OCI-LY7 (cell line): ENCODE measurements around the gene C1QL4. TPM values are rescaled to one million over a fixed set of nuclear protein-coding genes. Genes with fewer than 3 reads are reported as not detected.

ENCODE experiments used
- BruUV-seq: library from RNA; stranded (reverse); fragments of 400-500 nt; replicated peaks from 2 replicates; lab custom pipeline; 2021; lab: Mats Ljungman, UMichigan
- CTCF ChIA-PET: fragments of 300-600 bp; sonication (Branson Sonifier 250); formaldehyde crosslinking; loops from one replicate; lab custom pipeline; 2022; ENCODE audit warnings: antibody characterized with exemption; ENCODE audit not compliant: unreplicated experiment; lab: Charles Lee
- POLR2A ChIA-PET: fragments of 300-600 bp; sonication (Branson Sonifier 250); formaldehyde crosslinking; loops from one replicate; lab custom pipeline; 2022; ENCODE audit warnings: antibody characterized with exemption; lab: Charles Lee
- DNase-seq: peaks from one replicate; pipeline ENCODE4 v3.0.0-alpha.2; 2015; ENCODE audit warnings: low spot score
- H2AFZ ChIP-seq: fragments of 200-600 bp; sonication (generic), shearing (Covaris generic); 2 replicates; pipeline ENCODE4 v1.6.1; 2014; ENCODE audit warnings: mild to moderate bottlenecking, antibody characterized with exemption, low read length, moderate library complexity
- H3K27ac ChIP-seq: fragments of 200-600 bp; sonication (generic); 2 replicates; pipeline ENCODE4 v1.5.1; 2014; ENCODE audit warnings: mixed run types, low read depth, mild to moderate bottlenecking, moderate library complexity, low read length, inconsistent platforms; ENCODE audit not compliant: poor library complexity, severe bottlenecking
- H3K36me3 ChIP-seq: fragments of 200-600 bp; sonication (generic); 2 replicates; pipeline ENCODE4 v1.6.1; 2014; ENCODE audit warnings: mild to moderate bottlenecking, antibody characterized with exemption, low read length, moderate library complexity, mixed read lengths; ENCODE audit not compliant: insufficient read depth
- H3K4me1 ChIP-seq: fragments of 200-600 bp; sonication (generic); 2 replicates; pipeline ENCODE4 v1.5.1; 2014; ENCODE audit warnings: mild to moderate bottlenecking, low read length; ENCODE audit not compliant: insufficient read depth, poor library complexity, severe bottlenecking
- H3K4me2 ChIP-seq: fragments of 200-600 bp; sonication (generic); 2 replicates; pipeline ENCODE4 v1.6.1; 2014; ENCODE audit warnings: mild to moderate bottlenecking, low read length
- H3K4me3 ChIP-seq: fragments of 200-600 bp; sonication (generic); 2 replicates; pipeline ENCODE4 v1.5.1; 2014; ENCODE audit warnings: mild to moderate bottlenecking, low read depth, low read length; ENCODE audit not compliant: poor library complexity, severe bottlenecking
- H3K79me2 ChIP-seq: fragments of 200-600 bp; sonication (generic); 2 replicates; pipeline ENCODE4 v1.6.1; 2016; ENCODE audit warnings: low read depth, mild to moderate bottlenecking, low read length, moderate library complexity, mixed read lengths; ENCODE audit not compliant: insufficient read depth
- H3K9me2 ChIP-seq: fragments of 200-600 bp; sonication (generic); 2 replicates; pipeline ENCODE4 v1.6.1; 2016; ENCODE audit warnings: mild to moderate bottlenecking, low read length, mixed read lengths; ENCODE audit not compliant: insufficient read depth
- H3K9me3 ChIP-seq: fragments of 200-600 bp; sonication (generic); 2 replicates; pipeline ENCODE4 v1.6.1; 2014; ENCODE audit warnings: mild to moderate bottlenecking, mixed run types, low read length, mixed read lengths
- H4K20me1 ChIP-seq: fragments of 200-600 bp; sonication (generic); 2 replicates; pipeline ENCODE4 v1.6.1; 2014; ENCODE audit warnings: mild to moderate bottlenecking, antibody characterized with exemption, low read length, moderate library complexity, mixed read lengths; ENCODE audit not compliant: insufficient read depth
- CTCF ChIP-seq: fragments of 200-600 bp; sonication (generic); conservative IDR thresholded peaks from 2 replicates; pipeline ENCODE4 v1.5.1; 2014; ENCODE audit warnings: mild to moderate bottlenecking, antibody characterized with exemption, low read length, moderate library complexity, mixed read lengths
- EZH2phosphoT487 ChIP-seq: fragments of 200-600 bp; sonication (generic); IDR thresholded peaks from 2 replicates; pipeline ENCODE4 v1.6.1; 2018; ENCODE audit warnings: low read depth, borderline replicate concordance, mild to moderate bottlenecking, mixed run types, antibody characterized with exemption, low read length, moderate library complexity, mixed read lengths
- intact Hi-C: fragments of 100-400 bp; cut with micrococcal nuclease; formaldehyde crosslinking; loops from one replicate; pipeline ENCODE4 v1.10.0; 2022; ENCODE audit not compliant: unreplicated experiment
- total RNA-seq, 2 experiments: library from RNA; depleted of rRNA in 1 of 2; stranded (reverse); fragments of >200 nt in 1 of 2; shearing (Covaris generic) in 1 of 2; gene quantifications; 2 replicates each; pipeline ENCODE4 v1.2.3, GENCODE V29; 2014 to 2022

The C1QL4 gene
- total RNA-seq, 2 experiments from 2014 or later = 0.19 TPM; not detected in 1

DNA sequence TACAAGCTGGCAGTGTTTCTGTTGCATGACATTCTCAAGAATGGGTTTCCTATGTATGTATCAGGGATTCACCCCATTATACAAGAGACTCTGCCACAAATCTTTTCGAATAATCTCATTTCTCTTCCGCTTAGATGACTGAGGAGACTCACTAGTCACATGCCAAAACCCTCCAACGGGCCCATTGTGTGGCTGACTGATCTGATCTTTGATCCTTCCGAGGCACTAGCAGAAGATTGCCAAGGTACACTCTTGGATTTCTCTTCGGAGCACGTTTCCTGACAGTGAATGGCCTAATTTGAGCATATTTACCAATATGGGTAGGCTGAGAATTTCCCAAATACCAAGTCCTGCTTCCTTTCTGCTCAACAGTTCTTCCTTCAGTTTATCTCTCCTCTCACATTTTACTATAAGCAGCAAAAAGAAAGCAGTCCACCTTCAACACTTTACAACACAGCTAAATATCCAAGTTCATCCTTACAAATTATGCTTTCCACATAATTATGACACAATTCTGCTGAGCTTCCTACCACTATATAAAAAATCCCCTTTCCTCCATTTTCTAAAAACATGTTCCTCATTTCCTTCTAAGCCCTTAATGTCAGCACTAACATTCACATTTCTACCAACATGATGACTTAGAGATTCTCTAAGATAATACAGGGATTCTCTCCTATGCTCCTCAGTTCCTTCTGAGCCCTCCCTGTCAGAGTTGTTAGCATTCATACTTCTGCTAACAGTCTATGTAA lies 31.1 kb downstream of the C1QL4 start:
- Histone ChIP-seq H4K20me1 (no peaks in the 10 kb centered on the region), H3K9me3 (no peaks in the 10 kb centered on the region), H3K4me2 (no peak overlapping the region), H3K4me3 (no peak overlapping the region), H3K4me1 (no peaks in the 10 kb centered on the region), H3K27ac (no peak overlapping the region), H3K36me3 (no peaks in the 10 kb centered on the region), H2AFZ (no peak overlapping the region), H3K79me2 (no peaks in the 10 kb centered on the region), H3K9me2 (no peaks in the 10 kb centered on the region)
- DNase-seq = no peak
- CTCF ChIA-PET = no interaction called here
- no peak for TF ChIP-seq EZH2phosphoT487
- no peak for TF ChIP-seq CTCF
- no TSS peak for BruUV-seq
- intact Hi-C loops = no loop called here
- POLR2A ChIA-PET = interaction anchor here (1.6 kb wide), 1 partner anchor 17 kb away, joined by 4 read pairs; the partner anchor contains the start of gene TROAP

- DNase-seq = no peak
- Histone ChIP-seq H3K4me2 (no peak overlapping the region), H3K9me3 (no peaks in the 10 kb centered on the region), H2AFZ (no peak overlapping the region), H3K79me2 (no peaks in the 10 kb centered on the region), H3K36me3 (no peaks in the 10 kb centered on the region), H4K20me1 (no peaks in the 10 kb centered on the region), H3K4me1 (no peaks in the 10 kb centered on the region), H3K27ac (no peak overlapping the region), H3K4me3 (no peak overlapping the region), H3K9me2 (no peaks in the 10 kb centered on the region)
- TF ChIP-seq CTCF (no peak), EZH2phosphoT487 (no peak)
- intact Hi-C loops = no loop called here
- BruUV-seq = no TSS peak
- POLR2A ChIA-PET = interaction anchor here (0.6 kb wide), 1 partner anchor 89 kb away, joined by 8 read pairs; no protein-coding TSS in a partner anchor
- CTCF ChIA-PET = no interaction called here
Measured at GRCh38 chr12:49304161-49304560, 32.8 kb downstream of the C1QL4 start.

DNA sequence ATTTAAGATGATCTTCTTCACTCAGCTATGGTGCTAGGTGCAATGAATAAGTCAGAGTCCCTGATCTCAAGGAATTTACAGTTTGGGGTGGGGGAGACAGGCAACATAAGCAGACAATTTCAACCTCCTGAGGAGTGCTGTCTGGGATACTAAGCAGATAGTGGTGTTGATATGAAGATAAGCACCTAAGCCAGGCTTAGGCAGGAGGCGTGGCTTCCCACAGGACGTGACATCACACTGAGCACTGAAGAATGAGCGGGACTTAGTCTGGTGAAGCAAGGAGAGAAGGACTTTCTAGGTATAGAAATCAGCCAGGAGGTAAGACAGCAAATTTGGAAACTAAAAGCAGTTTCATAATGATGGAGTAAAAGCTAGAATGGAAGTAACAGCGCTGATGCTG lies 35.2 kb downstream of the C1QL4 start:
- Histone ChIP-seq H4K20me1 (no peaks in the 10 kb centered on the region), H3K4me3 (no peak overlapping the region), H2AFZ (no peak overlapping the region), H3K27ac (no peak overlapping the region), H3K4me2 (no peak overlapping the region), H3K36me3 (no peaks in the 10 kb centered on the region), H3K4me1 (peaks cover 5% of the 10 kb centered on the region), H3K9me3 (no peaks in the 10 kb centered on the region), H3K79me2 (no peaks in the 10 kb centered on the region), H3K9me2 (no peaks in the 10 kb centered on the region)
- intact Hi-C loops = no loop called here
- TF ChIP-seq CTCF (no peak), EZH2phosphoT487 (no peak)
- BruUV-seq = no TSS peak
- DNase-seq = no peak
- CTCF ChIA-PET = no interaction called here
- POLR2A ChIA-PET = interaction anchor here (0.6 kb wide), 1 partner anchor 323 kb away, joined by 7 read pairs; no protein-coding TSS in a partner anchor
